ENCODE results near the gene IHH. TPM values are rescaled to one million over a fixed set of nuclear protein-coding genes. Genes with fewer than 3 reads are reported as not detected.

The IHH gene
- polyA plus RNA-seq, 1 of the 3 experiments (the other 2 are of a cell fraction): 0.03 TPM

DNA sequence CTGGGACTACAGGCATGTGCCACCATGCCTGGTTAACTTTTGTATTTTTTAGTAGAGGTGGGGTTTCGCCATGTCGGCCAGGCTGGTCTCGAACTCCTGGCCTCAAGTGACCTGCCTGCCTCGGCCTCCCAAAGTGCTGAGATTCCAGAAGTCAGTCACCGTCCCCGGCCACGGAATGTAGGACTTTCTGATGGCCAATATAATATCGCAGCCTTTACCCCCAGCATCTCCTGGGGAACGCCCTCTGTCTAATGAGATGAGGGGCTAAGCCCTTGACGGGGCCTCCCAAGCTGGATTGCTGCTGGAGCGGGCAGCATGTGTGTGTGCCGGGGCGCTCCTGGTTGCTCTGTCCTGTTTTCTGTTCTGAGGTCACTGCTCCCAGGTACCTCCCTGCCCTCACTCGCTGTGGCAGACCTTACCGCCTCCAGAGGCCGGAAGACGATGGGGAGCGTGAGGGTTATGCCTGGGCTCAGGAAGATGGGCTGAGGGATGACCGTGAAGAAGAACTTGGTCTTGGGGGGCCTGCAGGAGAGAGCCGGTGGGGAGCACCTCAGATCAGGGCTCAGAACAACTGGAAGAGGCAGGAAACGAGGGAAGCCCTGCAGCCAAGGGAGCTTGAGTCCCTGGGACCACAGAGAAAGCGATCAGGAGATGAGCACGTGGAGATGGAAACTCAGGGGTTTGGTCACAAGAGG is 28.5 kb downstream of the IHH start:
- WGBS (ENCODE audit: low lambda C conversion rate): 75% methylated on average over 21 of the region's 23 CpGs
- H3K9me2 ChIP-seq: no peaks in the 10 kb centered on the region

DNA sequence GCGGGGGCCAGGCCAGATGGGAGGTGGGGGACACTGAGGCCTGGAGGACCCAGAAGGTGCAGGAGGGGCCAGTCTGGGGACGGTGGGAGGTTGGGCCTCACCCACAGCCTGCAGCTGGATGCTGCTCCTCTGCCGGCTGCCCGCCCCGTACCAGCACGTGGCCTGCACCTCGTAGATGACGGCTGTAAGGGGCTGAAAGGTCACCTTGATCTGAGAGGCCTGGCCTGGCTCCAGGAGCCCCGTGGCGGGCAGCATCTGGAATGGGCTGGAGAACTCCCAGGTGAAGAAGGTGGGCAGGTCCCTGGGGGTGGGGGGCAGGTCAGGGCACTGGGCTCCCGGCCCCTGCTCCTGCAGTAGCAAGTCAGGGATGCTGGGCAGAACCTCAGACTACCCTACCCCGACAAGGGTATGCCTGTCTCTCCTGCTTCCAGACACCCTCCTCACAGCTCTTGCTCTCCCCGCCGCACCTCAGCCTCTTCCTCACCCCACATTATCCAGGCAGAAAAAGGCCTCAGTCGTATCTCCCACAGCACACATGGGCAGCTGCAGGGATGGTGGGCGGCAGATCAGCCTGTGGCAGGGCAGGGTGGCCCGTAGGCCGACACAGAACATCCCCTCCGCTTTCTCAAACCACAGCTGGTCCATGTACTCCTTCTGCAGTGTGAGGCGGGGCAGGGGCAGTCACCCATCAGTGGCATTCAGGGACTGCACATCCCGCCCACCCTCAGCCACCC is 29.5 kb downstream of the IHH start:
- Histone ChIP-seq H3K9me3 (no peaks in the 10 kb centered on the region), H3K27me3 (ENCODE audit: insufficient read depth) (peaks cover 10% of the 10 kb centered on the region; the same call in 1 of the 2 replicates), H3K27ac (ENCODE audit: low read depth in 2 of 2, low read length in 1 of 2) (no peak overlapping the region), H3K36me3 (replicated peaks in 1 of 2; ENCODE audit: control insufficient read depth in 1 of 2, insufficient read depth in 2 of 2, low read length in 1 of 2) (no peaks in the 10 kb centered on the region), H3K4me2 (no peak overlapping the region), H3K9ac (no peak overlapping the region), H3F3A (replicated peaks; ENCODE audit: insufficient read depth) (no peaks in the 10 kb centered on the region), H4K20me1 (ENCODE audit: insufficient read depth) (no peaks in the 10 kb centered on the region), H3K4me1 (ENCODE audit: control insufficient read depth in 1 of 2, insufficient read depth in 2 of 2, low read depth in 1 of 2, low read length in 1 of 2) (peaks cover 0 to 5% of the 10 kb centered on the region in 2 experiments; a peak in 1 of 4 replicates), H3K4me3 (ENCODE audit: low read depth in 2 of 2, low read length in 1 of 2) (no peak overlapping the region), H3K79me2 (ENCODE audit: insufficient read depth) (no peaks in the 10 kb centered on the region), H3K9me2 (no peaks in the 10 kb centered on the region), H2AFZ (ENCODE audit: low read depth) (no peak overlapping the region)
- ChIA-PET CTCF (interaction anchor here (0.8 to 10.9 kb wide), 18 partner anchors 9 to 179 kb away, joined by 3 to 238 read pairs (median 25); partner anchors contain the start of genes CFAP65, IHH and NHEJ1), POLR2A (no interaction called here)
- DNase-seq: no peak
- TF ChIP-seq RFX5 (IDR thresholded peaks at IDR 0.05; ENCODE audit: low read length): no peak
- TF ChIP-seq, protein P1, sequence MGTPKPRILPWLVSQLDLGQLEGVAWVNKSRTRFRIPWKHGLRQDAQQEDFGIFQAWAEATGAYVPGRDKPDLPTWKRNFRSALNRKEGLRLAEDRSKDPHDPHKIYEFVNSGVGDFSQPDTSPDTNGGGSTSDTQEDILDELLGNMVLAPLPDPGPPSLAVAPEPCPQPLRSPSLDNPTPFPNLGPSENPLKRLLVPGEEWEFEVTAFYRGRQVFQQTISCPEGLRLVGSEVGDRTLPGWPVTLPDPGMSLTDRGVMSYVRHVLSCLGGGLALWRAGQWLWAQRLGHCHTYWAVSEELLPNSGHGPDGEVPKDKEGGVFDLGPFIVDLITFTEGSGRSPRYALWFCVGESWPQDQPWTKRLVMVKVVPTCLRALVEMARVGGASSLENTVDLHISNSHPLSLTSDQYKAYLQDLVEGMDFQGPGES (IDR thresholded peaks at IDR 0.05; ENCODE audit: low read depth, low read length): no peak
- no peak for TF ChIP-seq NFIC (IDR thresholded peaks at IDR 0.05; ENCODE audit: borderline replicate concordance)
- TF ChIP-seq, protein P2, sequence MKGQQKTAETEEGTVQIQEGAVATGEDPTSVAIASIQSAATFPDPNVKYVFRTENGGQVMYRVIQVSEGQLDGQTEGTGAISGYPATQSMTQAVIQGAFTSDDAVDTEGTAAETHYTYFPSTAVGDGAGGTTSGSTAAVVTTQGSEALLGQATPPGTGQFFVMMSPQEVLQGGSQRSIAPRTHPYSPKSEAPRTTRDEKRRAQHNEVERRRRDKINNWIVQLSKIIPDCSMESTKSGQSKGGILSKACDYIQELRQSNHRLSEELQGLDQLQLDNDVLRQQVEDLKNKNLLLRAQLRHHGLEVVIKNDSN (IDR thresholded peaks at IDR 0.05; ENCODE audit: borderline replicate concordance, low read depth): no peak
- no peak for TF ChIP-seq ELF1 (IDR thresholded peaks at IDR 0.05)
- TF ChIP-seq, protein P3, sequence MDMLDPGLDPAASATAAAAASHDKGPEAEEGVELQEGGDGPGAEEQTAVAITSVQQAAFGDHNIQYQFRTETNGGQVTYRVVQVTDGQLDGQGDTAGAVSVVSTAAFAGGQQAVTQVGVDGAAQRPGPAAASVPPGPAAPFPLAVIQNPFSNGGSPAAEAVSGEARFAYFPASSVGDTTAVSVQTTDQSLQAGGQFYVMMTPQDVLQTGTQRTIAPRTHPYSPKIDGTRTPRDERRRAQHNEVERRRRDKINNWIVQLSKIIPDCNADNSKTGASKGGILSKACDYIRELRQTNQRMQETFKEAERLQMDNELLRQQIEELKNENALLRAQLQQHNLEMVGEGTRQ (IDR thresholded peaks at IDR 0.05; ENCODE audit: borderline replicate concordance, low read depth, low read length): no peak
- no peak for TF ChIP-seq GATA2 (CRISPR knock-in tag; IDR thresholded peaks at IDR 0.05)
- TF ChIP-seq EZH2phosphoT487 (IDR thresholded peaks at IDR 0.05; ENCODE audit: borderline replicate concordance, low read depth): no peak
- 70% methylated on average over 10 of the region's 21 CpGs for WGBS (ENCODE audit: low lambda C conversion rate)

More for the DNA sequence above, 28.5 kb downstream of the IHH start:
- peaks cover 5% of the 10 kb centered on the region; the same call in 1 of the 2 replicates for H3K27me3 ChIP-seq (ENCODE audit: insufficient read depth)
- H3F3A ChIP-seq (replicated peaks; ENCODE audit: insufficient read depth): no peaks in the 10 kb centered on the region
- H3K4me2 ChIP-seq: no peak overlapping the region
- H4K20me1 ChIP-seq (ENCODE audit: insufficient read depth): no peaks in the 10 kb centered on the region
- H3K9me3 ChIP-seq: no peaks in the 10 kb centered on the region
- H3K36me3 ChIP-seq (replicated peaks in 1 of 2; ENCODE audit: control insufficient read depth in 1 of 2, insufficient read depth in 2 of 2, low read length in 1 of 2): no peaks in the 10 kb centered on the region
- no peak overlapping the region for H3K9ac ChIP-seq
- no peak overlapping the region for H3K4me3 ChIP-seq (ENCODE audit: low read depth in 2 of 2, low read length in 1 of 2)
- no peaks in the 10 kb centered on the region for H3K79me2 ChIP-seq (ENCODE audit: insufficient read depth)
- DNase-seq: no peak
- H3K27ac ChIP-seq (ENCODE audit: low read depth in 2 of 2, low read length in 1 of 2): no peak overlapping the region
- TF ChIP-seq GATA2 (CRISPR knock-in tag; IDR thresholded peaks at IDR 0.05): no peak
- H2AFZ ChIP-seq (ENCODE audit: low read depth): no peak overlapping the region
- ChIA-PET POLR2A (no interaction called here), CTCF (interaction anchor here (0.8 to 10.9 kb wide), 6 partner anchors 13 to 122 kb away, joined by 3 to 238 read pairs (median 70); partner anchors contain the start of gene IHH)
- peaks cover 0 to 5% of the 10 kb centered on the region in 2 experiments; a peak in 1 of 4 replicates for H3K4me1 ChIP-seq (ENCODE audit: control insufficient read depth in 1 of 2, insufficient read depth in 2 of 2, low read depth in 1 of 2, low read length in 1 of 2)
